AG04449 (cell line): ENCODE data around the gene DENND1B.
A peak's percentile ranks its signal among the peaks of the same experiment; 100 is the strongest.
"Not testable (repeated sequence)": the region's sequence is repeated elsewhere in the genome, so short reads cannot be mapped to it uniquely, and the experiment has no call there.

Source experiments
- CTCF ChIA-PET: fragments of 350-600 bp; formaldehyde crosslinking; extraction: SDS; loops from one replicate; lab custom pipeline; 2021; ENCODE audit warnings: antibody characterized with exemption; lab: Yijun Ruan, JAX
- POLR2A ChIA-PET: fragments of 400-600, 350-600 bp; formaldehyde crosslinking; extraction: SDS; loops from one replicate; lab custom pipeline; 2020; ENCODE audit warnings: antibody characterized with exemption, inconsistent platforms; lab: Yijun Ruan, JAX
- DNase-seq: peaks from one replicate; pipeline ENCODE4 v3.0.0-alpha.2; 2010; ENCODE audit warnings: low read depth, low spot score
- H3K4me3 ChIP-seq: 2 replicates; pipeline ENCODE4 v1.5.1; 2011; ENCODE audit warnings: low read depth, mild to moderate bottlenecking, control low read depth, low read length
- TF ChIP-seq, protein P1 (sequence below): IDR thresholded peaks from one replicate; pipeline ENCODE4 v1.5.1; 2011; ENCODE audit warnings: mild to moderate bottlenecking, moderate library complexity, low read length, control low read depth, inconsistent platforms; ENCODE audit not compliant: insufficient read depth; ENCODE audit errors: missing control alignments

DENND1B gene

DNA sequence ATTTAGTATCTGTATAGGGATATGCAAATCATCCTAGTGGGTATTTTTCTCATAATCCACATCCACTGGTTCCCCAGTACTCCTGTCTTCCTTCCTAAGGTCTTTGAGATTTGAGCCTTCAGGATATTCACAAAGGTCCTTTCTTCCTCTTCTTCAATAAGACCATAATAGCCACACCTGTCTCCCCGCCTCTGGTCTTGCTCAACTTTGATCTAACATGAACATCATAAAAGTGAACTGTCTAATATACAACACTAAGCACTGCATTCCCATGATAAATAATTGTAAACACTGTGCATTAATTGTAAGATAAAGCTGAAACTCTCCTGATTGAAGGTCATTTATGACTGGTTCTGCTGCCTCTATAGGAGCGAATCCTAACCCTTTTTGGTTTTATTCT is 184.6 kb downstream of the DENND1B start:
- POLR2A ChIA-PET, result no interaction called here

DNA sequence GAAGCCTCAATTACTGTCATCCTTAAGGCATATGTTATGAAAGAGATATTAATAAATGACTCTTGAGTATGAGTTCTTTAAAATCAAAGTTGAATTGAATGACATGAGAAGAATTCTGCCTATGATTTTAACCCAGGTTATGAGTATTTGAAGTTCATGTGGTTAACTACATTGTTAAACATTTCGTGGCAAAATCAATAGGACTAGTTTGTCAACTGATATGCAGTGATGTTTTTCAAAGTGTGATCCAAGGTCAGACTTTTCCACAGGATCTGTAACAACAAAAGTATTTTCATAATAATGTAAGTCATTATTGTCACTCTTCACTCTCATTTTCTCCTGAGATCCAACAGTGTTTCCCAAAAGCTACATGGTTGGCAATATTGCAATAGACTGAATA is 189.5 kb downstream of the DENND1B start:
- POLR2A ChIA-PET, result no interaction called here
- CTCF ChIA-PET, result no interaction called here

More for the DNA sequence above, 184.6 kb downstream of the DENND1B start:
- no peak overlapping the region for H3K4me3 ChIP-seq
- CTCF ChIA-PET, result interaction anchor here (0.6 to 1.2 kb wide), 3 partner anchors 12 to 71 kb away, joined by 3 read pairs; no protein-coding TSS in a partner anchor
- TF ChIP-seq, protein P1, sequence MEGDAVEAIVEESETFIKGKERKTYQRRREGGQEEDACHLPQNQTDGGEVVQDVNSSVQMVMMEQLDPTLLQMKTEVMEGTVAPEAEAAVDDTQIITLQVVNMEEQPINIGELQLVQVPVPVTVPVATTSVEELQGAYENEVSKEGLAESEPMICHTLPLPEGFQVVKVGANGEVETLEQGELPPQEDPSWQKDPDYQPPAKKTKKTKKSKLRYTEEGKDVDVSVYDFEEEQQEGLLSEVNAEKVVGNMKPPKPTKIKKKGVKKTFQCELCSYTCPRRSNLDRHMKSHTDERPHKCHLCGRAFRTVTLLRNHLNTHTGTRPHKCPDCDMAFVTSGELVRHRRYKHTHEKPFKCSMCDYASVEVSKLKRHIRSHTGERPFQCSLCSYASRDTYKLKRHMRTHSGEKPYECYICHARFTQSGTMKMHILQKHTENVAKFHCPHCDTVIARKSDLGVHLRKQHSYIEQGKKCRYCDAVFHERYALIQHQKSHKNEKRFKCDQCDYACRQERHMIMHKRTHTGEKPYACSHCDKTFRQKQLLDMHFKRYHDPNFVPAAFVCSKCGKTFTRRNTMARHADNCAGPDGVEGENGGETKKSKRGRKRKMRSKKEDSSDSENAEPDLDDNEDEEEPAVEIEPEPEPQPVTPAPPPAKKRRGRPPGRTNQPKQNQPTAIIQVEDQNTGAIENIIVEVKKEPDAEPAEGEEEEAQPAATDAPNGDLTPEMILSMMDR, result no peak
- DNase-seq, result no peak

DNA sequence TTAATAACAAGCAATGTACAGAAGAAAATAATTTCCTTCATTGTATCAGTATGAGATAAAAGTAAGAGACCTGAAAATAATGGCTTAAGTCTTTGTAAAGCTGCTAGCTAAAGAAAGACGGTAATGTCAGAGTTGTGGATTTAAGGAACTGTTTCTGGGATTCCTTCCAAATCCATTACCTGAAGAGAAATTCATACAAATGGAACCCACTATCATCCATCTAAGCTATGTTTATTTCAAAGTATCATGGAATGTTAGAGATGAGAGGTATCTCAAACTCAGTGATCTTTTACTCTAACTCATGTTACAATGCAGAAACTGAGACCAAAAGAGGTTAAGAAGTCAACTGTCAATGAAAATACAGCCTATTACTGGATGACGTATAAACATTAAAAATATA is 197.7 kb downstream of the DENND1B start:
- no peak overlapping the region for H3K4me3 ChIP-seq
- DNase-seq, result peak; percentile 24
- ChIA-PET POLR2A (no interaction called here), CTCF (interaction anchor here (0.9 to 1.6 kb wide), 3 partner anchors 58 to 783 kb away, joined by 3 read pairs; partner anchors contain the start of gene LHX9)
- TF ChIP-seq, protein P1, result no peak

More for the DNA sequence above, 189.5 kb downstream of the DENND1B start:
- DNase-seq, result no peak
- no peak overlapping the region for H3K4me3 ChIP-seq
- TF ChIP-seq, protein P1, result no peak

DNA sequence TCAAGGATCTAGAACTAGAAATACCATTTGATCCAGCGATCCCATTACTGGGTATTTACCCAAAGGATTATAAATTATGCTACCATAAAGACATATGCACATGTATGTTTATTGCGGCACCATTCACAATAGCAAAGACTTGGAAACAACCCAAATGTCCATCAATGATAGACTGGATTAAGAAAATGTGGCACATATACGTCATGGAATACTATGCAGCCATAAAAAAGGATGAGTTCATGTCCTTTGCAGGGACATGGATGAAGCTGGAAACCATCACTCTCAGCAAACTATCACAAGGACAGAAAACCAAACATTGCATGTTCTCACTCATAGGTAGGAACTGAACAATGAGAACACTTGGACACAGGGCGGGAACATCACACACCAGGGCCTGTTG is 199.7 kb downstream of the DENND1B start:
- DNase-seq, CTCF ChIA-PET, H3K4me3 ChIP-seq, POLR2A ChIA-PET: not testable (repeated sequence)

DNA sequence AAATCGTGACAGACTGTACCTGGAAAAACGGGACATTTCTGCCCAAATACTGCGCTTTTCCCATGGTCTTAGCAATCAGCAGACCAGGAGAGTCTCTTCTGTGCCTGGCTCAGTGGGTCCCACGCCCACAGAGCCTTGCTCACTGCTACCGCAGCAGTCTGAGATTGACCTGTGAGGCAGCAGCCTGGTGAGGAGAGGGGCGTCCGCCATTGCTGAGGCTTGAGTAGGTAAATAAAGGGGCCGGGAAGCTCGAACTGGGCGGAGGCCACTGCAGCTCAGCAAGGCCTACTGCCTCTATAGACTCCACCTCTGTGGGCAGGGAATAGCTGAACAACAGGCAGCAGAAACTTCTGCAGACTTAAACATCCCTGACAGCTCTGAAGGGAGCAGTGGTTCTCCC is 203.1 kb downstream of the DENND1B start:
- DNase-seq, result no peak
- TF ChIP-seq, protein P1, result no peak
- CTCF ChIA-PET, result no interaction called here
- POLR2A ChIA-PET, result no interaction called here
- no peak overlapping the region for H3K4me3 ChIP-seq

DNA sequence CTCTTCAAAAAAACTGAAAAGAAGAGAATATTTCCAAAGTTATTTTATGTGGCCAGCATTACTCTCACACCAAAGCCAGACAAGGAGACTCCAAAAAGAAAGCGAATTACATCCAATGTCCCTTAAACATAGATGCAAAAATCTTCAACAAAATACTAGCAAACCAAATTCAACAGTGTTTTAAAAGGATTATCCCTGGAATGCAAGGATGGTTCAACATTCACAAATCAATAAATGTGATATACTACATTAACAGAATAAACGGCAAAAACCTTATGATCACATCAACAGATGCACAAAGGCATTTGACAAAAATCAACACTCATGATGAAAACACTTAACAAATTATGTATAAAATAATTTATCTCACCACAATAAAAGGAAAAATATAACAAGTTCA is 207.8 kb downstream of the DENND1B start:
- no peak for DNase-seq
- ChIA-PET POLR2A (no interaction called here), CTCF (no interaction called here)
- no peak overlapping the region for H3K4me3 ChIP-seq
- TF ChIP-seq, protein P1, result no peak

DNA sequence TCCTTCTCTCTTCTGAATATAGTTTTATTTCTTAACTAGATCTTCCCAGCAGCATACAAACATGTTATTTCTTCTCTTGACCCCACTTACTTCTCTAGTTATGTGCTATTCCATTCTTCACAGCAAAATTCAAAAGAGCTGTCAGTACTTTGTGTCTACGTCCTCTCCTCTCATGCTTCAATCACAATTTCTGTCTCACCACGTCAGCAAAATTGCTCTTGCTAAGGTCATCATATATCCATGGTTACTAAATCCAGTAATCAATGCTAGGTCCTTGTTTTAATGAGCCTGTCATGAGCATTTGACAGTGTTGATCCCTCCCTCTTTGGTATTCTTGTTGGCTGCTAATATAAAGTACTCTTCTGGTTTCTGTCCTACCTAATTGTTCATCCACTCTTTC is 214.2 kb downstream of the DENND1B start:
- DNase-seq, result no peak
- CTCF ChIA-PET, result no interaction called here
- TF ChIP-seq, protein P1, result no peak
- H3K4me3 ChIP-seq, result no peak overlapping the region
- POLR2A ChIA-PET, result no interaction called here
